ENCODE results near the gene SMPD3. TPM values are rescaled to one million over a fixed set of nuclear protein-coding genes. Genes with fewer than 3 reads are reported as not detected.
A peak's percentile ranks its signal among the peaks of the same experiment; 100 is the strongest.

SMPD3 gene
- total RNA-seq, 1 experiment from 2014 or later, result 1.4 TPM

DNA sequence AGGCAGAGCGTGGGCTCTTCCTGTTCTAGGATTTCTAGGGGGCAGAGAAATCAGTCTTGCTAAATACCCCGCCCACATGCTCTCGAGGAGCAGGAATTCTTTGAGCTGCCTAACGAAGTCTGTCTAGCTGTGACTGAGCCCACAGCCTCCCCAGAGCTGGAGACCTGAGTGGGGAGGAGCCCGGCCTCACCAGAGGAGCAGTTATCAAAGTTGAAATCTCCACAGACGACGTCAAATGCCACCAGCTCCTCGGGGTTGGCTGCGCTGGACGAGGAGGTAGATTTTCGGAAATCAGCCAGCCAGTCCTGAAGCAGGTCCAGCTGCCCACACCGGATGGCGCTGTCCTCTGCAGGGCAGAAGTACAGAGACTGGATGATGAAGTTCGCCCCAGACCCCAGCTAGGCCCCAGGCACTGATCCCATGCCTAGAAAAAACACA is 83.7 kb downstream of the SMPD3 start:
- Mint-ChIP-seq H3K4me1 (peaks cover 30% of the 10 kb centered on the region), H3K27ac (no peak overlapping the region), H3K4me3 (no peak overlapping the region), H3K27me3 (ENCODE audit: low read depth) (no peaks in the 10 kb centered on the region; the same call in 1 of the 2 replicates), H3K36me3 (no peaks in the 10 kb centered on the region), H3K9me3 (no peaks in the 10 kb centered on the region)
- DNase-seq (ENCODE audit: low spot score), result peak; percentile 63
- ChIA-PET POLR2A (no interaction called here), CTCF (interaction anchor here (0.6 to 3.9 kb wide), 31 partner anchors 8 to 226 kb away, joined by 3 to 38 read pairs (median 4); partner anchors contain the start of genes PRMT7, SLC7A6, SLC7A6OS and SMPD3)
- peak; percentile 43 for ATAC-seq
- TF ChIP-seq SMAD3 (CRISPR knock-in tag; IDR thresholded peaks at IDR 0.05; ENCODE audit: borderline replicate concordance) (no peak), TP53 (CRISPR knock-in tag; IDR thresholded peaks at IDR 0.05) (no peak), NR1H2 (CRISPR knock-in tag; IDR thresholded peaks at IDR 0.05) (no peak), USF2 (CRISPR knock-in tag; IDR thresholded peaks at IDR 0.05) (no peak), NR2C2 (CRISPR knock-in tag; IDR thresholded peaks at IDR 0.05) (no peak)
- TF ChIP-seq, protein P1, sequence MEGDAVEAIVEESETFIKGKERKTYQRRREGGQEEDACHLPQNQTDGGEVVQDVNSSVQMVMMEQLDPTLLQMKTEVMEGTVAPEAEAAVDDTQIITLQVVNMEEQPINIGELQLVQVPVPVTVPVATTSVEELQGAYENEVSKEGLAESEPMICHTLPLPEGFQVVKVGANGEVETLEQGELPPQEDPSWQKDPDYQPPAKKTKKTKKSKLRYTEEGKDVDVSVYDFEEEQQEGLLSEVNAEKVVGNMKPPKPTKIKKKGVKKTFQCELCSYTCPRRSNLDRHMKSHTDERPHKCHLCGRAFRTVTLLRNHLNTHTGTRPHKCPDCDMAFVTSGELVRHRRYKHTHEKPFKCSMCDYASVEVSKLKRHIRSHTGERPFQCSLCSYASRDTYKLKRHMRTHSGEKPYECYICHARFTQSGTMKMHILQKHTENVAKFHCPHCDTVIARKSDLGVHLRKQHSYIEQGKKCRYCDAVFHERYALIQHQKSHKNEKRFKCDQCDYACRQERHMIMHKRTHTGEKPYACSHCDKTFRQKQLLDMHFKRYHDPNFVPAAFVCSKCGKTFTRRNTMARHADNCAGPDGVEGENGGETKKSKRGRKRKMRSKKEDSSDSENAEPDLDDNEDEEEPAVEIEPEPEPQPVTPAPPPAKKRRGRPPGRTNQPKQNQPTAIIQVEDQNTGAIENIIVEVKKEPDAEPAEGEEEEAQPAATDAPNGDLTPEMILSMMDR (IDR thresholded peaks at IDR 0.05), result 0 out of 2 replicates have a peak, but pooled peaks have one; percentile 23

GRCh38 chr16:68363658-68364521 is 84.4 kb downstream of the SMPD3 start:
- POLR2A ChIA-PET, result no interaction called here
- H3K27me3 Mint-ChIP-seq (ENCODE audit: low read depth), result no peaks in the 10 kb centered on the region; the same call in 1 of the 2 replicates
- no peak overlapping the region for H3K4me3 Mint-ChIP-seq
- ATAC-seq (no peak), DNase-seq (ENCODE audit: low spot score) (no peak)
- CTCF ChIA-PET, result interaction anchor here (0.6 to 3.9 kb wide), 38 partner anchors 8 to 226 kb away, joined by 3 to 38 read pairs (median 4); partner anchors contain the start of genes PRMT7, SLC7A6, SLC7A6OS and SMPD3
- TF ChIP-seq TEAD1 (CRISPR knock-in tag; IDR thresholded peaks at IDR 0.05), result no peak
- no peak for TF ChIP-seq ETV6 (CRISPR knock-in tag; IDR thresholded peaks at IDR 0.05)
- no peak for TF ChIP-seq USF2 (CRISPR knock-in tag; IDR thresholded peaks at IDR 0.05)
- TF ChIP-seq SOX15 (CRISPR knock-in tag; IDR thresholded peaks at IDR 0.05), result no peak
- TF ChIP-seq GRHL2 (CRISPR knock-in tag; IDR thresholded peaks at IDR 0.05; ENCODE audit: insufficient replicate concordance, severe bottlenecking), result no peak
- TF ChIP-seq, protein P2, sequence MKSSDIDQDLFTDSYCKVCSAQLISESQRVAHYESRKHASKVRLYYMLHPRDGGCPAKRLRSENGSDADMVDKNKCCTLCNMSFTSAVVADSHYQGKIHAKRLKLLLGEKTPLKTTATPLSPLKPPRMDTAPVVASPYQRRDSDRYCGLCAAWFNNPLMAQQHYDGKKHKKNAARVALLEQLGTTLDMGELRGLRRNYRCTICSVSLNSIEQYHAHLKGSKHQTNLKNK (CRISPR knock-in tag; IDR thresholded peaks at IDR 0.05), result no peak
- TF ChIP-seq ZNF416 (CRISPR knock-in tag; IDR thresholded peaks at IDR 0.05), result no peak
- no peak for TF ChIP-seq JUN (CRISPR knock-in tag; IDR thresholded peaks at IDR 0.05)
- no peak for TF ChIP-seq TP53 (CRISPR knock-in tag; IDR thresholded peaks at IDR 0.05)
- no peak for TF ChIP-seq ATF1 (CRISPR knock-in tag; IDR thresholded peaks at IDR 0.05)
- no peak for TF ChIP-seq RELA (CRISPR knock-in tag; IDR thresholded peaks at IDR 0.05; ENCODE audit: borderline replicate concordance)
- TF ChIP-seq, protein P3, sequence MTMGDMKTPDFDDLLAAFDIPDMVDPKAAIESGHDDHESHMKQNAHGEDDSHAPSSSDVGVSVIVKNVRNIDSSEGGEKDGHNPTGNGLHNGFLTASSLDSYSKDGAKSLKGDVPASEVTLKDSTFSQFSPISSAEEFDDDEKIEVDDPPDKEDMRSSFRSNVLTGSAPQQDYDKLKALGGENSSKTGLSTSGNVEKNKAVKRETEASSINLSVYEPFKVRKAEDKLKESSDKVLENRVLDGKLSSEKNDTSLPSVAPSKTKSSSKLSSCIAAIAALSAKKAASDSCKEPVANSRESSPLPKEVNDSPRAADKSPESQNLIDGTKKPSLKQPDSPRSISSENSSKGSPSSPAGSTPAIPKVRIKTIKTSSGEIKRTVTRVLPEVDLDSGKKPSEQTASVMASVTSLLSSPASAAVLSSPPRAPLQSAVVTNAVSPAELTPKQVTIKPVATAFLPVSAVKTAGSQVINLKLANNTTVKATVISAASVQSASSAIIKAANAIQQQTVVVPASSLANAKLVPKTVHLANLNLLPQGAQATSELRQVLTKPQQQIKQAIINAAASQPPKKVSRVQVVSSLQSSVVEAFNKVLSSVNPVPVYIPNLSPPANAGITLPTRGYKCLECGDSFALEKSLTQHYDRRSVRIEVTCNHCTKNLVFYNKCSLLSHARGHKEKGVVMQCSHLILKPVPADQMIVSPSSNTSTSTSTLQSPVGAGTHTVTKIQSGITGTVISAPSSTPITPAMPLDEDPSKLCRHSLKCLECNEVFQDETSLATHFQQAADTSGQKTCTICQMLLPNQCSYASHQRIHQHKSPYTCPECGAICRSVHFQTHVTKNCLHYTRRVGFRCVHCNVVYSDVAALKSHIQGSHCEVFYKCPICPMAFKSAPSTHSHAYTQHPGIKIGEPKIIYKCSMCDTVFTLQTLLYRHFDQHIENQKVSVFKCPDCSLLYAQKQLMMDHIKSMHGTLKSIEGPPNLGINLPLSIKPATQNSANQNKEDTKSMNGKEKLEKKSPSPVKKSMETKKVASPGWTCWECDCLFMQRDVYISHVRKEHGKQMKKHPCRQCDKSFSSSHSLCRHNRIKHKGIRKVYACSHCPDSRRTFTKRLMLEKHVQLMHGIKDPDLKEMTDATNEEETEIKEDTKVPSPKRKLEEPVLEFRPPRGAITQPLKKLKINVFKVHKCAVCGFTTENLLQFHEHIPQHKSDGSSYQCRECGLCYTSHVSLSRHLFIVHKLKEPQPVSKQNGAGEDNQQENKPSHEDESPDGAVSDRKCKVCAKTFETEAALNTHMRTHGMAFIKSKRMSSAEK (CRISPR knock-in tag; IDR thresholded peaks at IDR 0.05; ENCODE audit: borderline replicate concordance), result no peak
- no peak for TF ChIP-seq MYBL2 (CRISPR knock-in tag; IDR thresholded peaks at IDR 0.05)
- TF ChIP-seq SMAD4 (CRISPR knock-in tag; IDR thresholded peaks at IDR 0.05), result no peak
- TF ChIP-seq NFE2L1 (CRISPR knock-in tag; IDR thresholded peaks at IDR 0.05), result no peak
- H3K27ac Mint-ChIP-seq, result peak overlapping the region; percentile 76
- no peaks in the 10 kb centered on the region for H3K9me3 Mint-ChIP-seq
- no peaks in the 10 kb centered on the region for H3K36me3 Mint-ChIP-seq
- peaks cover 24% of the 10 kb centered on the region for H3K4me1 Mint-ChIP-seq

Measured in WTC11 (cell line).